Activated naive CD8-positive, alpha-beta T cell treated with anti-CD3 and anti-CD28 coated beads for 36 hours (primary cell): Measurements from ENCODE around the gene STEAP2. TPM values are rescaled to one million over a fixed set of nuclear protein-coding genes. Genes with fewer than 3 reads are reported as not detected.

Experiments
- DNase-seq: peaks from one replicate; pipeline ENCODE4 v3.0.0; 2021
- H3K27ac Mint-ChIP-seq: one replicate; pipeline ENCODE4 v1.8.0; 2022; ENCODE audit warnings: mild to moderate bottlenecking, moderate library complexity, mixed read lengths
- H3K27me3 Mint-ChIP-seq: one replicate; pipeline ENCODE4 v1.8.0; 2022; ENCODE audit warnings: mild to moderate bottlenecking, mixed read lengths
- H3K36me3 Mint-ChIP-seq: one replicate; pipeline ENCODE4 v1.8.0; 2021; ENCODE audit warnings: mild to moderate bottlenecking, mixed read lengths
- H3K4me1 Mint-ChIP-seq: one replicate; pipeline ENCODE4 v1.8.0; 2021; ENCODE audit warnings: mixed read lengths
- H3K4me3 Mint-ChIP-seq: one replicate; pipeline ENCODE4 v1.8.0; 2022; ENCODE audit warnings: mild to moderate bottlenecking, moderate library complexity, mixed read lengths
- H3K9me3 Mint-ChIP-seq: one replicate; pipeline ENCODE4 v1.8.0; 2022; ENCODE audit warnings: mixed read lengths
- total RNA-seq, 2 experiments: library from RNA; stranded (reverse); gene quantifications; one replicate each; pipeline ENCODE4 v1.2.3, GENCODE V29; 2021

STEAP2 gene
- total RNA-seq, 2 experiments from 2014 or later: not detected

GRCh38 chr7:90266808-90267207 lies 55.3 kb downstream of the STEAP2 start:
- no peak for DNase-seq
- Mint-ChIP-seq H3K4me1 (no peaks in the 10 kb centered on the region), H3K4me3 (no peak overlapping the region), H3K36me3 (no peaks in the 10 kb centered on the region), H3K27me3 (peaks cover 9% of the 10 kb centered on the region), H3K9me3 (no peaks in the 10 kb centered on the region), H3K27ac (no peak overlapping the region)

GRCh38 chr7:90267263-90267858 lies 55.8 kb downstream of the STEAP2 start:
- Mint-ChIP-seq H3K27ac (no peak overlapping the region), H3K4me1 (no peaks in the 10 kb centered on the region), H3K27me3 (peaks cover 9% of the 10 kb centered on the region), H3K4me3 (no peak overlapping the region), H3K9me3 (no peaks in the 10 kb centered on the region), H3K36me3 (no peaks in the 10 kb centered on the region)
- no peak for DNase-seq

- H3K4me1 Mint-ChIP-seq: no peaks in the 10 kb centered on the region
- H3K36me3 Mint-ChIP-seq: no peaks in the 10 kb centered on the region
- DNase-seq: no peak
- H3K27ac Mint-ChIP-seq: no peak overlapping the region
- peaks cover 9% of the 10 kb centered on the region for H3K27me3 Mint-ChIP-seq
- no peaks in the 10 kb centered on the region for H3K9me3 Mint-ChIP-seq
- no peak overlapping the region for H3K4me3 Mint-ChIP-seq
Measured at GRCh38 chr7:90269163-90269562, 57.6 kb downstream of the STEAP2 start.

GRCh38 chr7:90270431-90271178 lies 59.1 kb downstream of the STEAP2 start:
- H3K9me3 Mint-ChIP-seq: no peaks in the 10 kb centered on the region
- peaks cover 4% of the 10 kb centered on the region for H3K27me3 Mint-ChIP-seq
- no peaks in the 10 kb centered on the region for H3K36me3 Mint-ChIP-seq
- no peak for DNase-seq
- H3K4me3 Mint-ChIP-seq: no peak overlapping the region
- H3K27ac Mint-ChIP-seq: no peak overlapping the region
- H3K4me1 Mint-ChIP-seq: no peaks in the 10 kb centered on the region

GRCh38 chr7:90271753-90272152 lies 60.2 kb downstream of the STEAP2 start:
- Mint-ChIP-seq H3K27me3 (peaks cover 4% of the 10 kb centered on the region), H3K4me1 (no peaks in the 10 kb centered on the region), H3K27ac (no peak overlapping the region), H3K36me3 (no peaks in the 10 kb centered on the region), H3K9me3 (no peaks in the 10 kb centered on the region), H3K4me3 (no peak overlapping the region)
- no peak for DNase-seq

GRCh38 chr7:90272242-90272641 lies 60.7 kb downstream of the STEAP2 start:
- no peaks in the 10 kb centered on the region for H3K9me3 Mint-ChIP-seq
- peaks cover 2% of the 10 kb centered on the region for H3K27me3 Mint-ChIP-seq
- no peaks in the 10 kb centered on the region for H3K4me1 Mint-ChIP-seq
- H3K4me3 Mint-ChIP-seq: no peak overlapping the region
- no peaks in the 10 kb centered on the region for H3K36me3 Mint-ChIP-seq
- no peak for DNase-seq
- H3K27ac Mint-ChIP-seq: no peak overlapping the region

GRCh38 chr7:90274161-90274560 lies 62.6 kb downstream of the STEAP2 start:
- Mint-ChIP-seq H3K36me3 (no peaks in the 10 kb centered on the region), H3K27me3 (no peaks in the 10 kb centered on the region), H3K9me3 (no peaks in the 10 kb centered on the region), H3K4me1 (no peaks in the 10 kb centered on the region), H3K4me3 (no peak overlapping the region), H3K27ac (no peak overlapping the region)
- DNase-seq: no peak

GRCh38 chr7:90276033-90276728 lies 64.6 kb downstream of the STEAP2 start:
- Mint-ChIP-seq H3K27me3 (no peaks in the 10 kb centered on the region), H3K36me3 (no peaks in the 10 kb centered on the region), H3K4me3 (no peak overlapping the region), H3K27ac (no peak overlapping the region), H3K9me3 (no peaks in the 10 kb centered on the region), H3K4me1 (no peaks in the 10 kb centered on the region)
- no peak for DNase-seq

Other genes starting within 250 kb of the STEAP2 start
- 1 to 10 TPM; 2.0 to 2.4 TPM for gene STEAP1, start 57.3 kb upstream of the STEAP2 start, total RNA-seq
- under 1 TPM; 0.72 to 0.85 TPM for gene CFAP69, start 33.4 kb downstream of the STEAP2 start, total RNA-seq
- gene FAM237B, start 109.6 kb downstream of the STEAP2 start, total RNA-seq: not detected
- 10 to 100 TPM; 56.6 to 58.5 TPM for gene GTPBP10, start 135.0 kb downstream of the STEAP2 start, total RNA-seq
- gene CLDN12, start 191.7 kb downstream of the STEAP2 start, total RNA-seq: 1 to 10 TPM; 6.2 to 7.2 TPM